Mesenchymal stem cell (in vitro differentiated cells and primary cell): Measurements from ENCODE around the gene CIAO3.
"Not testable (repeated sequence)": the region's sequence is repeated elsewhere in the genome, so short reads cannot be mapped to it uniquely, and the experiment has no call there.

Source experiments
- DNase-seq: peaks from one replicate; pipeline ENCODE4 v3.0.0-alpha.2; 2013
- H2AFZ ChIP-seq: one replicate; pipeline ENCODE4 v1.6.1; 2013; ENCODE audit warnings: low read depth, mild to moderate bottlenecking, control low read depth, inconsistent platforms, low read length, moderate library complexity
- H2AK5ac ChIP-seq: 2 replicates; pipeline ENCODE4 v1.6.1; 2013; ENCODE audit warnings: low read length, moderate library complexity, mild to moderate bottlenecking, inconsistent platforms; ENCODE audit not compliant: severe bottlenecking
- H2BK120ac ChIP-seq: one replicate; pipeline ENCODE4 v1.6.1; 2013; ENCODE audit warnings: low read depth, mild to moderate bottlenecking, inconsistent platforms, low read length, moderate library complexity
- H2BK12ac ChIP-seq, 2 experiments: one replicate each; pipeline ENCODE4 v1.6.1; 2013; ENCODE audit warnings: inconsistent platforms in 2 of 2, low read length in 2 of 2, mild to moderate bottlenecking in 2 of 2, moderate library complexity in 2 of 2, control low read depth in 1 of 2
- H2BK15ac ChIP-seq: one replicate; pipeline ENCODE4 v1.6.1; 2013; ENCODE audit warnings: mild to moderate bottlenecking, low read depth, inconsistent platforms; ENCODE audit not compliant: poor library complexity, severe bottlenecking
- H2BK5ac ChIP-seq: 2 replicates; pipeline ENCODE4 v1.6.1; 2013; ENCODE audit warnings: low read depth, mild to moderate bottlenecking, low read length, control low read depth, inconsistent platforms; ENCODE audit not compliant: poor library complexity, severe bottlenecking
- H3K14ac ChIP-seq, 2 experiments: one replicate each; pipeline ENCODE4 v1.6.1; 2013; ENCODE audit warnings: inconsistent platforms in 2 of 2, low read length in 2 of 2, control low read depth in 1 of 2, mild to moderate bottlenecking in 1 of 2, moderate library complexity in 1 of 2
- H3K18ac ChIP-seq, 2 experiments: one replicate each; pipeline ENCODE4 v1.6.1; 2013; ENCODE audit warnings: inconsistent platforms in 2 of 2, low read length in 2 of 2, control low read depth in 1 of 2, low read depth in 1 of 2, mild to moderate bottlenecking in 1 of 2
- H3K23ac ChIP-seq, 2 experiments: one replicate each; pipeline ENCODE4 v1.6.1; 2013; ENCODE audit warnings: inconsistent platforms in 2 of 2, low read length in 2 of 2, mild to moderate bottlenecking in 2 of 2, moderate library complexity in 2 of 2, control low read depth in 1 of 2
- H3K27ac ChIP-seq: 2 replicates; pipeline ENCODE4 v1.5.1; 2013; ENCODE audit warnings: mild to moderate bottlenecking, moderate library complexity, low read length, control low read depth, inconsistent platforms; ENCODE audit not compliant: poor library complexity, severe bottlenecking
- H3K27me3 ChIP-seq, 2 experiments: 2 replicates each; pipeline versions ENCODE4 v1.6.1 to v1.7.0; 2013; ENCODE audit warnings: low read length in 2 of 2, mild to moderate bottlenecking in 2 of 2, moderate library complexity in 2 of 2, control low read depth in 1 of 2, inconsistent platforms in 1 of 2; ENCODE audit not compliant: control insufficient read depth in 1 of 2, insufficient read depth in 1 of 2
- H3K36me3 ChIP-seq, 2 experiments: 2 replicates each; pipeline versions ENCODE4 v1.6.1 to v1.7.0; 2013; ENCODE audit warnings: low read length in 2 of 2, control low read depth in 1 of 2, inconsistent platforms in 1 of 2, low read depth in 1 of 2, mild to moderate bottlenecking in 1 of 2; ENCODE audit not compliant: insufficient read depth in 2 of 2, control insufficient read depth in 1 of 2
- H3K4ac ChIP-seq, 2 experiments: one replicate each; pipeline ENCODE4 v1.6.1; 2013; ENCODE audit warnings: inconsistent platforms in 2 of 2, low read length in 2 of 2, mild to moderate bottlenecking in 2 of 2, moderate library complexity in 2 of 2, control low read depth in 1 of 2, low read depth in 1 of 2
- H3K4me1 ChIP-seq: 2 replicates; pipeline ENCODE4 v1.6.1; 2013; ENCODE audit warnings: low read depth, low read length, control low read depth; ENCODE audit not compliant: control insufficient read depth, insufficient read depth
- H3K4me2 ChIP-seq: 2 replicates; pipeline ENCODE4 v1.6.1; 2013; ENCODE audit warnings: low read length, mild to moderate bottlenecking, inconsistent platforms; ENCODE audit not compliant: poor library complexity, severe bottlenecking
- H3K4me3 ChIP-seq, 2 experiments: 2 replicates each; pipeline versions ENCODE4 v1.5.1 to v1.7.0; 2013; ENCODE audit warnings: low read length in 2 of 2, mild to moderate bottlenecking in 2 of 2, control low read depth in 1 of 2, low read depth in 1 of 2; ENCODE audit not compliant: insufficient read depth in 1 of 2
- H3K79me1 ChIP-seq: replicated peaks from 2 replicates; pipeline ENCODE4 v1.6.1; 2013; ENCODE audit warnings: mild to moderate bottlenecking, control low read depth, low read length, inconsistent platforms; ENCODE audit not compliant: poor library complexity, severe bottlenecking
- H3K9ac ChIP-seq: 2 replicates; pipeline ENCODE4 v1.7.0; 2013; ENCODE audit warnings: mild to moderate bottlenecking, low read length, moderate library complexity
- H3K9me3 ChIP-seq: 2 replicates; pipeline ENCODE4 v1.7.0; 2013; ENCODE audit warnings: mild to moderate bottlenecking, low read length; ENCODE audit not compliant: control insufficient read depth
- H4K8ac ChIP-seq: one replicate; pipeline ENCODE4 v1.6.1; 2013; ENCODE audit warnings: inconsistent platforms, mild to moderate bottlenecking, low read length, moderate library complexity
- H4K91ac ChIP-seq: one replicate; pipeline ENCODE4 v1.6.1; 2013; ENCODE audit warnings: mild to moderate bottlenecking, low read length, inconsistent platforms
- WGBS: methylation state at CpG from one replicate; pipeline ENCODE4 v1.1.7; 2013; ENCODE audit warnings: mixed read lengths; 5-methylcytosine and 5-hydroxymethylcytosine counted together

The CIAO3 gene

DNA sequence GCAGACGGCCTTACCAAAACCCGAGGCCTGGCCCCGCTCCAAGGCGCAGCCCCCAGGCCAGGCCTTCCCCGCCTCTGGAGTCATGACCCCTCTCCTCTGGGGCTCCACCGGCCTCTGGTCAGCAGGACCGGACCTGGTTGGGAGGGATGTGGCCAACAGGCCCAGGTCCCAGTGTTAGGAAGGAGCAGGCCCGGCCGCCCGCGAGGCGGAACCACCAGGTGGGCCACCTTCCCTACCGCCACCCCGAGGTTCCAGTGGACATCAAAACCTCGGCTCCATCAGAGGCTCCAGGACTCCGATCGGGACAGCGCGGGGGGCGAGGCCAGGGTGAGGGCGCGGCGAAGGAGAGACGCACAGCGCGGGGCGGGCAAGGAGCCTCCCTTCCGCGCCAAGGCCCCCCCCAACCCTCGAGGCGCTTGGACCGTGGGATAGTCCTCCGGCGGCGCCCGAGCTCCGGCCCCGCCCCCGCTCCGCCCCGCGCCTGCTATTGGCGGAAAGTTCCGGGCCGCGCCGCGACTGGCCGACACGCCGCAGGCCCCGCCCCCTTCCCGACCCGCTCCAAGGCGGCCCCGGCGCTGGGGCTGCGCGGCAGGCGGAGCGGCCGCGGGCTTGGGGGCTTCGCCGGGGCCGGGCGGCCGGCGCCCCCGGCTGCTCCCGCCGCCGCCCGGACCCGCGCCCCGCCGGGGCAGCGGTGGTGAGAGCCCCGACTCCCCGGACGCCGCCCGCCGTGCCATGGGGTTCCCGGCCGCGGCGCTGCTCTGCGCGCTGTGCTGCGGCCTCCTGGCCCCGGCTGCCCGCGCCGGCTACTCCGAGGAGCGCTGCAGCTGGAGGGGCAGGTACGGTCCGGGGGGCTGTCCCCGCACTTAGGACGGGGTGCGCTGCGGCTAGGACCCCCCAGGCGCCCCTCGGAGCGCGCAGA, 26.0 kb downstream of the CIAO3 start, which contains the start of gene METRN:
METRN (plus strand) TSS at position 561 of the 919 bp plus-strand sequence; CDS start at position 733, 172 bp downstream.
- DNase-seq: peak; percentile 89
- peak within 1 kb of the TSS; percentile 63 to 75 for H3K4me3 ChIP-seq

GRCh38 chr16:714079-714478, 26.7 kb downstream of the CIAO3 start:
- peak overlapping the region; percentile 41 for H2BK15ac ChIP-seq
- H4K91ac ChIP-seq: peak overlapping the region; percentile 35
- peak overlapping the region in 1 of 2 experiments; percentile 84 for H2BK12ac ChIP-seq
- no peak for DNase-seq
- H3K18ac ChIP-seq: no peak overlapping the region
- H2BK120ac ChIP-seq: no peak overlapping the region
- H3K14ac ChIP-seq: no peak overlapping the region
- H4K8ac ChIP-seq: no peak overlapping the region
- no peak overlapping the region for H3K4me2 ChIP-seq
- no peaks in the 10 kb centered on the region for H3K9me3 ChIP-seq
- peaks cover 18% of the 10 kb centered on the region for H3K79me1 ChIP-seq
- peaks cover 12 to 24% of the 10 kb centered on the region in 2 experiments for H3K27me3 ChIP-seq
- no peak overlapping the region for H2BK5ac ChIP-seq
- peaks cover 0 to 22% of the 10 kb centered on the region in 2 experiments for H3K36me3 ChIP-seq
- no peak overlapping the region for H3K4me3 ChIP-seq
- H3K4me1 ChIP-seq: peaks cover 59% of the 10 kb centered on the region
- H3K23ac ChIP-seq: no peak overlapping the region
- no peak overlapping the region for H2AFZ ChIP-seq
- no peak overlapping the region for H3K4ac ChIP-seq
- WGBS: 84% methylated on average over 11 of the region's 11 CpGs
- H2AK5ac ChIP-seq: no peak overlapping the region
- H3K9ac ChIP-seq: no peak overlapping the region
- H3K27ac ChIP-seq: no peak overlapping the region

More for the DNA sequence above, 26.0 kb downstream of the CIAO3 start, which contains the start of gene METRN:
- H3K23ac ChIP-seq: peak within 1 kb of the TSS in 1 of 2 experiments; percentile 67
- H4K8ac ChIP-seq: peak within 1 kb of the TSS; percentile 21
- H3K18ac ChIP-seq: peak within 1 kb of the TSS in 1 of 2 experiments; percentile 74
- H2BK5ac ChIP-seq: no peak within 1 kb of the TSS
- H3K14ac ChIP-seq: peak within 1 kb of the TSS in 1 of 2 experiments; percentile 96
- H3K79me1 ChIP-seq: peaks cover 21% of the 10 kb centered on the region
- peak within 1 kb of the TSS; percentile 36 for H2AFZ ChIP-seq
- H3K36me3 ChIP-seq: peaks cover 0 to 22% of the 10 kb centered on the region in 2 experiments
- peak within 1 kb of the TSS; percentile 97 for H3K4me2 ChIP-seq
- peak within 1 kb of the TSS in 1 of 2 experiments; percentile 84 for H2BK12ac ChIP-seq
- H3K27ac ChIP-seq: peak within 1 kb of the TSS; percentile 13
- H2AK5ac ChIP-seq: peak within 1 kb of the TSS; percentile 44
- peak within 1 kb of the TSS; percentile 41 for H2BK15ac ChIP-seq
- H4K91ac ChIP-seq: peak within 1 kb of the TSS; percentile 60
- peak within 1 kb of the TSS; percentile 65 for H3K9ac ChIP-seq
- H3K4me1 ChIP-seq: peaks cover 61% of the 10 kb centered on the region
- 24% methylated on average over 40 of the region's 108 CpGs for WGBS
- H3K4ac ChIP-seq: peak within 1 kb of the TSS in 1 of 2 experiments; percentile 34
- no peaks in the 10 kb centered on the region for H3K9me3 ChIP-seq
- H2BK120ac ChIP-seq: peak within 1 kb of the TSS; percentile 50
- peaks cover 5 to 16% of the 10 kb centered on the region in 2 experiments for H3K27me3 ChIP-seq

DNA sequence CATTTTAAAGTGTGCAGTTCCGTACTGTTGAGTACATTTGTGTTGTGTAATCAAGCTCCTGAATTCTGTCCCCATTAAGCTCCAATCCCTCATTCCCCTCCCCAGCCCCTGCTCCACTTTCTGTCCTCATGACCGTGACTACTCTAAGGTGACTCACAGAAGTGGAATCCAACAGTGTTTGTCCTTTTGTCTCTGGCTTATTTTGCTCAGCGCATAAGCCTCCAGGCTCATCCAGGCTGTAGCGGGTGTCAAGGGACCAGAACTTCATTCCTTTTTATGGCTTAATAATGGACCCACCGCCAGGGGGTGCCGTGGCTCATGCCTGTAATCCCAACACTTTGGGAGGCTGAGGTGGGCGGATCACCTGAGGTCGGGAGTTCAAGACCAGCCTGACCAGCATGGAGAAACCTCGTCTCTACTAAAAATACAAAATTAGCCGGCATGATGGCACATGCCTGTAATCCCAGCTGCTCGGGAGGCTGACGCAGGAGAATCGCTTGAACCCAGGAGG, 28.0 kb downstream of the CIAO3 start:
- not testable (repeated sequence) for H3K9me3 ChIP-seq, H3K18ac ChIP-seq, H2BK12ac ChIP-seq, H3K14ac ChIP-seq, H4K8ac ChIP-seq, H2AFZ ChIP-seq, H3K4ac ChIP-seq, H3K4me2 ChIP-seq, H3K4me3 ChIP-seq, H2BK15ac ChIP-seq, H3K79me1 ChIP-seq, H4K91ac ChIP-seq, H2BK120ac ChIP-seq, H2AK5ac ChIP-seq, H3K27ac ChIP-seq, H3K23ac ChIP-seq, H2BK5ac ChIP-seq
- Histone ChIP-seq H3K4me1 (peaks cover 56% of the 10 kb centered on the region), H3K36me3 (peaks cover 0 to 14% of the 10 kb centered on the region in 2 experiments), H3K27me3 (peaks cover 25 to 36% of the 10 kb centered on the region in 2 experiments), H3K9ac (peak overlapping the region; percentile 50)
- peak; percentile 99 for DNase-seq
- WGBS: 38% methylated on average over 13 of the region's 13 CpGs
